Panc1 (cell line): ENCODE measurements around the gene AQP11.

Experiments used
- POLR2AphosphoS5 ChIP-seq: IDR thresholded peaks from 2 replicates; pipeline ENCODE4 v1.6.1; 2012; ENCODE audit warnings: mild to moderate bottlenecking, low read depth, low read length, moderate library complexity
- TF ChIP-seq, protein P1 (sequence below): fragments of 450-650 bp; IDR thresholded peaks from 2 replicates; pipeline ENCODE4 v1.5.1; 2017; ENCODE audit warnings: mild to moderate bottlenecking

DNA sequence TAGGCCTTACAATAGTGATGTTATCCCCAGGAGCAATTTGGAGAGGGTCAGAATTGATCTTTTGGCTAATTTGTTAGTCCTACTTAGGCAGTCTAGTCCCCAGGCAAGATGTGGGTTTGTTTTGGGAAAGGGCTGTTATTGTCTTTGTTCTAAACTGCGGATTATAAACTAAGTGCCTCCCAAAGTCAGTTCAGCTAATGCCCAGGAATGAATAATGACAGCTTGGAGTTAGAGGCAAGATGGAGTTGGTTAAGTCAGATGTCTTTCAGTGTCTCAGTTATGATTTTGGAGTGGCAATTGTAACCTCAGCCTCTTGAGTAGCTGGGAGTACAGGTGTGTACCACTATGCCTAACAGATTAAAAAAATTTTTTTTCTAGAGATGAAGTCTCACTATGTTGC is 55.1 kb downstream of the AQP11 start:
- TF ChIP-seq POLR2AphosphoS5, result no peak
- TF ChIP-seq, protein P1, sequence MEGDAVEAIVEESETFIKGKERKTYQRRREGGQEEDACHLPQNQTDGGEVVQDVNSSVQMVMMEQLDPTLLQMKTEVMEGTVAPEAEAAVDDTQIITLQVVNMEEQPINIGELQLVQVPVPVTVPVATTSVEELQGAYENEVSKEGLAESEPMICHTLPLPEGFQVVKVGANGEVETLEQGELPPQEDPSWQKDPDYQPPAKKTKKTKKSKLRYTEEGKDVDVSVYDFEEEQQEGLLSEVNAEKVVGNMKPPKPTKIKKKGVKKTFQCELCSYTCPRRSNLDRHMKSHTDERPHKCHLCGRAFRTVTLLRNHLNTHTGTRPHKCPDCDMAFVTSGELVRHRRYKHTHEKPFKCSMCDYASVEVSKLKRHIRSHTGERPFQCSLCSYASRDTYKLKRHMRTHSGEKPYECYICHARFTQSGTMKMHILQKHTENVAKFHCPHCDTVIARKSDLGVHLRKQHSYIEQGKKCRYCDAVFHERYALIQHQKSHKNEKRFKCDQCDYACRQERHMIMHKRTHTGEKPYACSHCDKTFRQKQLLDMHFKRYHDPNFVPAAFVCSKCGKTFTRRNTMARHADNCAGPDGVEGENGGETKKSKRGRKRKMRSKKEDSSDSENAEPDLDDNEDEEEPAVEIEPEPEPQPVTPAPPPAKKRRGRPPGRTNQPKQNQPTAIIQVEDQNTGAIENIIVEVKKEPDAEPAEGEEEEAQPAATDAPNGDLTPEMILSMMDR, result no peak
